ENCODE measurements around the gene PLLP. TPM values are rescaled to one million over a fixed set of nuclear protein-coding genes. Genes with fewer than 3 reads are reported as not detected.

The PLLP gene
- total RNA-seq, 1 experiment from 2014 or later: 0.72 TPM

- ChIA-PET CTCF (no interaction called here), POLR2A (no interaction called here)
- no TSS peak for BruUV-seq (replicated peaks)
- no peak for DNase-seq (ENCODE audit: low read depth, low spot score)
- Histone ChIP-seq H3K9me3 (ENCODE audit: control insufficient read depth, insufficient read depth, low read depth, low read length) (no peaks in the 10 kb centered on the region), H3K27me3 (ENCODE audit: control insufficient read depth, insufficient read depth, low read length) (no peaks in the 10 kb centered on the region), H3K36me3 (ENCODE audit: control insufficient read depth, insufficient read depth, low read length) (no peaks in the 10 kb centered on the region), H3K4me3 (ENCODE audit: low read depth in 2 of 2, low read length in 2 of 2) (no peak overlapping the region), H3K4me1 (ENCODE audit: control insufficient read depth, insufficient read depth, low read length) (no peaks in the 10 kb centered on the region), H3K27ac (ENCODE audit: low read length) (no peak overlapping the region)
- in situ Hi-C loops (cut with HindIII; ENCODE audit: low pct_unique_long_range_greater_than_20kb, low sequenced_read_pairs) (no loop called here), intact Hi-C loops (cut with micrococcal nuclease; ENCODE audit: unreplicated experiment) (no loop called here)
- ATAC-seq: 0 out of 2 replicates have a peak, but pooled peaks have one; percentile 13
- TF ChIP-seq CTCF (IDR thresholded peaks at IDR 0.05) (no peak), TCF7L2 (IDR thresholded peaks at IDR 0.05; ENCODE audit: low read depth, low read length) (no peak), POLR2AphosphoS5 (IDR thresholded peaks at IDR 0.05; ENCODE audit: low read depth, low read length) (no peak), REST (IDR thresholded peaks at IDR 0.05; ENCODE audit: insufficient read depth in 1 of 2, low read depth in 2 of 2, low read length in 1 of 2) (no peak), SIN3A (IDR thresholded peaks at IDR 0.05; ENCODE audit: borderline replicate concordance, insufficient read depth, low read depth, low read length) (no peak)
These were observed 1.1 kb downstream of the PLLP start for GRCh38 chr16:57283214-57283958.

GRCh38 chr16:57282510-57283213 is 1.8 kb downstream of the PLLP start:
- CTCF ChIA-PET: no interaction called here
- no peak for ATAC-seq
- Histone ChIP-seq H3K27me3 (ENCODE audit: control insufficient read depth, insufficient read depth, low read length) (no peaks in the 10 kb centered on the region), H3K27ac (ENCODE audit: low read length) (no peak overlapping the region), H3K9me3 (ENCODE audit: control insufficient read depth, insufficient read depth, low read depth, low read length) (no peaks in the 10 kb centered on the region), H3K36me3 (ENCODE audit: control insufficient read depth, insufficient read depth, low read length) (no peaks in the 10 kb centered on the region), H3K4me3 (ENCODE audit: low read depth in 2 of 2, low read length in 2 of 2) (no peak overlapping the region), H3K4me1 (ENCODE audit: control insufficient read depth, insufficient read depth, low read length) (no peaks in the 10 kb centered on the region)
- TF ChIP-seq POLR2AphosphoS5 (IDR thresholded peaks at IDR 0.05; ENCODE audit: low read depth, low read length): no peak
- no peak for TF ChIP-seq TCF7L2 (IDR thresholded peaks at IDR 0.05; ENCODE audit: low read depth, low read length)
- TF ChIP-seq SIN3A (IDR thresholded peaks at IDR 0.05; ENCODE audit: borderline replicate concordance, insufficient read depth, low read depth, low read length): no peak
- TF ChIP-seq CTCF (IDR thresholded peaks at IDR 0.05): no peak
- no peak for TF ChIP-seq REST (IDR thresholded peaks at IDR 0.05; ENCODE audit: insufficient read depth in 1 of 2, low read depth in 2 of 2, low read length in 1 of 2)
- no TSS peak for BruUV-seq (replicated peaks)
- POLR2A ChIA-PET: no interaction called here
- in situ Hi-C loops (cut with HindIII; ENCODE audit: low pct_unique_long_range_greater_than_20kb, low sequenced_read_pairs): no loop called here
- intact Hi-C loops (cut with micrococcal nuclease; ENCODE audit: unreplicated experiment): no loop called here
- DNase-seq (ENCODE audit: low read depth, low spot score): no peak
